HAP-1 (cell line): ENCODE results near the gene SSR4.
"Not testable (repeated sequence)": the region's sequence is repeated elsewhere in the genome, so short reads cannot be mapped to it uniquely, and the experiment has no call there.

Experiments used
- DNase-seq, 2 experiments: peaks; one replicate each; pipeline ENCODE4 v3.0.0-alpha.2; 2016 to 2020; ENCODE audit warnings: low spot score in 2 of 2
- H3K27me3 ChIP-seq: fragments of 250-450 bp; sonication (Bioruptor Pico); 2 replicates; pipeline ENCODE4 v1.5.1; 2020; ENCODE audit warnings: low read depth, mild to moderate bottlenecking, moderate library complexity
- H3K36me3 ChIP-seq: fragments of 250-450 bp; sonication (Bioruptor Pico); replicated peaks from 2 replicates; pipeline ENCODE4 v1.5.1; 2020; ENCODE audit warnings: mild to moderate bottlenecking
- H3K4me1 ChIP-seq: fragments of 250-450 bp; sonication (Bioruptor Pico); 2 replicates; pipeline ENCODE4 v1.5.1; 2020; ENCODE audit warnings: mild to moderate bottlenecking
- H3K4me3 ChIP-seq: fragments of 250-450 bp; sonication (Bioruptor Pico); 2 replicates; pipeline ENCODE4 v1.5.1; 2020; ENCODE audit warnings: mild to moderate bottlenecking, moderate library complexity
- H3K9me3 ChIP-seq: fragments of 250-450 bp; sonication (Bioruptor Pico); 2 replicates; pipeline ENCODE4 v1.5.1; 2020; ENCODE audit warnings: mild to moderate bottlenecking, moderate library complexity
- in situ Hi-C: fragments of 300-500 bp; cut with MboI; formaldehyde crosslinking; loops from 3 replicates; pipeline ENCODE4 v1.14.3; 2020; ENCODE audit warnings: low sequenced_read_pairs, inconsistent platforms, mixed read lengths

SSR4 gene

DNA sequence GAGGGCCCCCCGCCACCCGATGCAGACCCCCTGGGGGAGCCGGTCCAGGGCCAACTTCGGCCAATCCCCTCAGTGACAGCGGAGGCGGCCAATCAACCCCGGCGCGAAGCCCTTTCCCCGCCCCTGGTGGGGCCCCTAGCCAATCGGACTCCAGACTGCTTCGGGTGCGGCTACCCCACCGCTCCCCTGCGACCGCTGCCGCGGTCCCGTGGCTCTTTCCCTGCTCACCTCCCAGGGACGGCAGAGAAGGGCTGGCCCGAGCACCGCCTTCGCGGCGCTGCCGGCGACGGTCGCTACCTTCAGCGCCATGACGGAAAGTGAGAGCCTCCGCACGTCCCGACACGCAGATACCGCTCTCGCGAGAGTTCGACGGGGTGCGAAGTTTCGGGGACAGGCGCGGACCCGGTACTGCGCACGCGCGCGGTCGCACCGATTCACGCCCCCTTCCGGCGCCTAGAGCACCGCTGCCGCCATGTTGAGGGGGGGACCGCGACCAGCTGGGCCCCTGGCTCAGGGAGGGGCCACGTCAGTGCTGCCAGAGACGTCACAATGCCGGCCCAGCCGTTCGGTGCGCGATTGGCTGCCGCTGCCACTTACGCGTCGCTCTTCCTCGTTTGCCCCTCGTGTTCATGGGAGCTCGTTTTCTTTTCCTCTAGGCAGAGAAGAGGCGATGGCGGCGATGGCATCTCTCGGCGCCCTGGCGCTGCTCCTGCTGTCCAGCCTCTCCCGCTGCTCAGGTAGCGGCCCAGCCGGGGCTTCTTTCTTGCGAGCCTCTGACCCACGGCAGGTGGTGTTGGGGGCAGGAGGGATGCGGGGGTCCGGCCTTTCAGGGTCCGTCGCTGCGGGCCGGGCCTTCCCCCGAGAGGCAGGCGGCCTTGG lies at the start of gene SSR4, which contains the start of gene IDH3G:
Gene SSR4 (plus strand): TSS at position 651 of the 879 bp plus-strand sequence. CDS start 20 bp downstream, at position 671.
Gene IDH3G (minus strand): TSS at position 358 of the 879 bp plus-strand sequence. CDS start 49 bp downstream, at position 309.
- Histone ChIP-seq H3K27me3 (no peaks in the 10 kb centered on the region), H3K9me3 (no peaks in the 10 kb centered on the region), H3K4me1 (peaks cover 14% of the 10 kb centered on the region), H3K4me3 (peak within 1 kb of the TSS; percentile 100), H3K36me3 (peaks cover 54% of the 10 kb centered on the region)
- peak; percentile 97 to 98 for DNase-seq
- in situ Hi-C loops: no loop called here

- not testable (repeated sequence) for DNase-seq
These were observed 49.4 kb upstream of the SSR4 start for GRCh38 chrX:153745067-153745433.

GRCh38 chrX:153746359-153746758 lies 48.1 kb upstream of the SSR4 start:
- DNase-seq: no peak
- H3K27me3 ChIP-seq: no peaks in the 10 kb centered on the region; the same call in 1 of the 2 replicates
- in situ Hi-C loops: no loop called here

More at GRCh38 chrX:153745067-153745433, 49.4 kb upstream of the SSR4 start:
- H3K4me1 ChIP-seq, H3K36me3 ChIP-seq, H3K27me3 ChIP-seq, H3K9me3 ChIP-seq, in situ Hi-C loops, H3K4me3 ChIP-seq: not testable (repeated sequence)

GRCh38 chrX:153746991-153747390 lies 47.5 kb upstream of the SSR4 start:
- H3K27me3 ChIP-seq, DNase-seq, H3K9me3 ChIP-seq, in situ Hi-C loops, H3K4me3 ChIP-seq, H3K36me3 ChIP-seq, H3K4me1 ChIP-seq: not testable (repeated sequence)

More at GRCh38 chrX:153746359-153746758, 48.1 kb upstream of the SSR4 start:
- Histone ChIP-seq H3K9me3 (no peaks in the 10 kb centered on the region), H3K4me3 (no peak overlapping the region), H3K36me3 (no peaks in the 10 kb centered on the region), H3K4me1 (no peaks in the 10 kb centered on the region)

DNA sequence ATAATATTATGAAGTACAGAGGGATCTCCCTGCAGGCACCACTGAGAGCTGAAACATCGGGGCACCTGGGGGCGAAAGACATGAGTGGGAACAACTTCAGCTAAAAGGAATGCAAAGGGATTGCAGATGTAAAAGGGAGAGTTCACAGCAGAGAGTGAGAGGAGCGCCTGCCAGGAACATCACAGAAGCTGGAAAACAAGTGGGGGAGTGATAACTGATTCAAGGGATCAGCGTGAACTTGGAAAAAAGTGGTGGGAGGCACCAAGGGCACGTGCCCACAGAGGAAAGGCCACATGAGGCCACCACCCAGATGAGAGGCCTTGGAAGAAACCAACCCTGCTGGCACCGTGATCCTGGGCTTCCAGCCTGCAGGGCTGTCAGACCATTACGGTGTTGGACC lies 45.5 kb upstream of the SSR4 start:
- H3K4me1 ChIP-seq, in situ Hi-C loops, H3K4me3 ChIP-seq, H3K27me3 ChIP-seq, H3K9me3 ChIP-seq, H3K36me3 ChIP-seq, DNase-seq: not testable (repeated sequence)

DNA sequence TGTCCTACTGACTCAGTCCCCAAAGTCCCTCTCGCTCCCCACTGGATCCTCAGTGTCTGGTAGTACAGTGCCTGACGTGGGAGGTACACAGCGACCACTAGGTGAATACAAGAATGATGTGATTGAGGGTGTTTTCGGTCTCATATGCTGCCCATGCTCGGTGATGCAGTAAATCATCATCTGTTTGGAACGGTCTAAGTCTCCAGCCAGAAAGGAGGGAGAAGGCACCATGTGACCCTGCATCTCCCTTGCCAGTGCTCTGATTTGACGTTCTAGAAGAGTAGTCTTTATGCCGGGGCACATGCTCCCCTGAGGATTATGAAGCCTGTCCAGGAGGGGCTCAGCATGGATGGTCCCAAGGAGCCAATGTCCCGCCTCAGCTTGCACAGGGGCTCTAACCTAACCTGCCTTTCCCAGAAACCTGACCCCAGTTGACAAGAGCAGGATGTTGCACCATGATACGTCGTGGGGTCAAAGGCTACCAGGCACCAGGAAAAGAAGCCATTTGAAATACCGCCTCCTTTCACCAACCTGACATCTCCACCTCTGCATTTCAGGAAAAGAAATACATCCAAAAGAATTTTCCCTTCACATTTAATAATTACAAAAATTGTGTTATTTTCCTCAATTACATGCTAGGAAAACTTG lies 44.2 kb upstream of the SSR4 start:
- no peaks in the 10 kb centered on the region; the same call in 1 of the 2 replicates for H3K27me3 ChIP-seq
- H3K9me3 ChIP-seq: no peaks in the 10 kb centered on the region
- in situ Hi-C loops: no loop called here
- no peaks in the 10 kb centered on the region for H3K36me3 ChIP-seq
- no peaks in the 10 kb centered on the region for H3K4me1 ChIP-seq
- H3K4me3 ChIP-seq: no peak overlapping the region
- no peak for DNase-seq

GRCh38 chrX:153755136-153755535 lies 39.3 kb upstream of the SSR4 start:
- Histone ChIP-seq H3K4me3 (no peak overlapping the region), H3K36me3 (no peaks in the 10 kb centered on the region), H3K27me3 (no peaks in the 10 kb centered on the region; the same call in 1 of the 2 replicates), H3K9me3 (peaks cover 5% of the 10 kb centered on the region), H3K4me1 (no peaks in the 10 kb centered on the region)
- DNase-seq: no peak
- in situ Hi-C loops: no loop called here

DNA sequence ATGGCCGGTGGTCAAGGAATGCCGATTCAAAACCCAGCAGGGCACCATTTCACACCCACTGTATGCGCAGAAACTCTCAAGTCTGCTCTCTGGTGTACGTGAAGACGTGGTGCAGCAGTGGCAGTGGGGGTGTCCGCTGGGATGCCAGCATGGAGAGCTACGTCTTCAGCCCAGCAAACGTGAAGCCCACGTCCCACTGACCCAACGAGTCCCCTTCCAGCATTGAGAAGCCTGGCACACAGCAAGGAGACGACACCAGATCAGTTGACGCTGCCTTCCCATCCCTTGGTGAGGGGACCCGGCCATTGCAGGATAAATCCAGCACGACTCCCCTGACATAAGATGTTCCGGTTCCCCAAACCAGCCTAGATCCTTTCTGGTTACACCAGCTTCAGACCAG lies 32.6 kb upstream of the SSR4 start:
- H3K4me3 ChIP-seq: no peak overlapping the region
- in situ Hi-C loops: no loop called here
- H3K36me3 ChIP-seq: no peaks in the 10 kb centered on the region
- H3K4me1 ChIP-seq: peaks cover 2% of the 10 kb centered on the region; the same call in 1 of the 2 replicates
- H3K27me3 ChIP-seq: no peaks in the 10 kb centered on the region
- no peak for DNase-seq
- H3K9me3 ChIP-seq: no peaks in the 10 kb centered on the region

DNA sequence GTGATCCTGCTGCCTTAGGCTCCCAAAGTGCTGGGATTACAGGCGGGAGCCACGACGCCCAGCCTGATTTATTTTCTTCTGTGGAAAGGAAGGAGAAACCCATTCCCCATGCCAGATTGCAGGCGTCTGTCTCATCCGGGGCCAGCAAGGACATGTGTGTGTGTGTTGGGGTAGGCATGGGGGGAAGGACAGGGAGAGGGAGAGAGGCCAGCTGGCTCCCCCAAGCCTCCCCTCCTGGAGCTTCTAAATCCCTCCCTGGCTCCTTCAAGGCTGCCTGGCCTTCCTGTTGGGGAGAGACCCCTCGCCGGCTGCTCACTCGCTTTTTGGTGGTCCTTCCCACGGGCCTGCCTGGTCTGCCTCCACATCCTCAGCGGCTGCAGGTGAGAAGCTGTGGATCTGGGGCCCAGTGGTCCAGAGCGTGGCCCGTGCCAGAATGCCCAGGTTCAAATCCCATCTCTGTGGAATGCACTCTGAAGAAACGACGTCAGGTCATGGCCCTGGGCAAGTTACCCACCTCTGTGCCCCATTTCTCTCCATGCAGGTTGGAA lies 31.8 kb upstream of the SSR4 start:
- no peaks in the 10 kb centered on the region for H3K27me3 ChIP-seq
- H3K4me3 ChIP-seq: no peak overlapping the region
- no peaks in the 10 kb centered on the region for H3K36me3 ChIP-seq
- no peak for DNase-seq
- no peaks in the 10 kb centered on the region for H3K9me3 ChIP-seq
- H3K4me1 ChIP-seq: peaks cover 2% of the 10 kb centered on the region; the same call in 1 of the 2 replicates
- in situ Hi-C loops: no loop called here

- no peaks in the 10 kb centered on the region for H3K27me3 ChIP-seq
- no peaks in the 10 kb centered on the region for H3K36me3 ChIP-seq
- H3K9me3 ChIP-seq: no peaks in the 10 kb centered on the region
- in situ Hi-C loops: no loop called here
- no peak for DNase-seq
- H3K4me3 ChIP-seq: no peak overlapping the region
- H3K4me1 ChIP-seq: peaks cover 2% of the 10 kb centered on the region; the same call in 1 of the 2 replicates
These were observed 31.1 kb upstream of the SSR4 start for GRCh38 chrX:153763298-153763932.

DNA sequence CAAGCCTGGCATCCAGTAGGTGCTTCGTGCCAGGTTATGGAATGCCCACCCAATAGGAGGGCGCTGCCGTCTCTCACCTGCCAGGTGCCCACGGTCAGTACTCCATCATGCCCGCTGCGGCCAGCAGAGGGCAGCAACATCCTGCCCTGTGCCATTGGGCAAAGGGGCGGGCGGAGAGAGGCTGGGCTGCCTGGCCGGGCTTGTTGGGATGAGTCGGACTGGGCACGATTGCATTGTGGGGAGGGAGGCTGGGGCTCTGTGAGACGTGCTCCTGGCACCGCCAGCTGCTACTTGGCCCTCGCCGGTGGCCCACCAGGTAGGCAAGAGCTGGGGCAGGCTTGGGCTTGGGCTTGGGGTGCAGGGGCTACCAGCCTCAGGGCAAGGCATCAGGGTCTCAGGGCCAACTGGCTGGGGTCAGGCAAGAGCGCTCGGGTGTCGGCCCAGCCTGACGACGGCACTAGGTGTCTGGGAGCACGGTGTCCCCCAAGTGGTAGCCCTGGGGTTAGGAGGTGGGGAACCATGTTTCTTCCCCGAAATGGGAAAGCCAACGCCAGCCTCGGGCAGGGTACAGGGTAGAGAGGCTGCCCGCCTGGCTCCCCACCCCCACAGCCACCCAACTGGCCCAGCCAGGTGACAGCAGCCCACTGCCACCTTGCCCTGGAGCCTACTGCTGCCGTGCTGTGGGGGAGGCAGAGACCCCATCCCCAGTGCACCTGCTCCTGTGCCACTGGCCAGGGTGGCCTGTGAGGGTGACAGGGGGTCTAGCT lies 30.3 kb upstream of the SSR4 start, which contains the start of gene PLXNB3:
Gene PLXNB3 (plus strand): TSS at position 261 of the 767 bp plus-strand sequence. CDS start 1,287 bp downstream, outside the sequence.
- no peaks in the 10 kb centered on the region for H3K27me3 ChIP-seq
- in situ Hi-C loops: no loop called here
- H3K4me1 ChIP-seq: peaks cover 2% of the 10 kb centered on the region; the same call in 1 of the 2 replicates
- H3K4me3 ChIP-seq: no peak within 1 kb of the TSS
- peak; percentile 52 to 91 for DNase-seq
- H3K36me3 ChIP-seq: no peaks in the 10 kb centered on the region
- no peaks in the 10 kb centered on the region for H3K9me3 ChIP-seq

DNA sequence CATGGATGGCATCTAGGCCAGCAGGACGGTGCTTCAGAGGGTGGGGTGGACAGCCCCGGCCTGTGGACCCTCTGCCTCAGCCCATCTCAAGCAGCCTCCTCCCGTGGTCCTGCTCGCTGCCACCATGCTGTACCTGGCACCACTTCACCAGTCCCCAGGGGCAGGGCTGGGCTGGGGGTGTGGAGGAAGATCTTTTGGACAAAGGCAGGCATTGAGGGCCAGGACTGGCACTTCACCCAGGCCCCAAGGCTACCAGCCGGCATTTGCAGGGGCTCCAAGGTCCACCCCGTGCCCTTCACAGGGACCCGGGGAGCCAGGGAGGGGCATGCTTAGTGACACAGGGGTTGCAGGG lies 29.7 kb upstream of the SSR4 start:
- Histone ChIP-seq H3K9me3 (no peaks in the 10 kb centered on the region), H3K4me3 (no peak overlapping the region), H3K36me3 (no peaks in the 10 kb centered on the region), H3K27me3 (no peaks in the 10 kb centered on the region), H3K4me1 (peaks cover 2% of the 10 kb centered on the region; the same call in 1 of the 2 replicates)
- in situ Hi-C loops: no loop called here
- no peak for DNase-seq
